NCI-H2081 treated with DMSO at 0.1 percent for 48 hours (cell line): ENCODE measurements around the gene GPNMB.
A peak's percentile ranks its signal among the peaks of the same experiment; 100 is the strongest.

ENCODE experiments used
- DNase-seq: peaks from one replicate; lab custom pipeline; 2025; lab: John Stamatoyannopoulos, UW

GPNMB gene

DNA sequence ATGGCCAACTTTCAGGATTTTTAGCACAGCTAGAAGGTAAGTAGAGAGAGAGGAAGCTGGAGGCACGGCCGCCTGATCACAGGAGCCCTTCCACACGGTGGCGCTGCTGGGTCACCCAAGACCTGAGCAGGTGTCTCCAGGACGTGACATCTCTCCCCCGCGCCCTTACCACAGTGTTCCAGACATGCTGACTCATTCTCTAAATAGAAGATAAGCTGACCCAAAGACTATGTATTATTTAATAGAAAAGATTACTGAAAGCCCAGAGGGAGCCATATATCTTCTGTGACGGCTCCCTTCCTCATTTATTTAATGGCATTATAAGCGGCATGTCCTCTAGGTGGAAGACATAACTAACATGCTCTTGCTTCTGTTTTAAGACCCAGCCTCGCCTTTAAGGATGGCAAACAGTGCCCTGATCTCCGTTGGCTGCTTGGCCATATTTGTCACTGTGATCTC lies 26.6 kb downstream of the GPNMB start:
- DNase-seq, result peak; percentile 92

- no peak for DNase-seq
These were observed 29.3 kb downstream of the GPNMB start for GRCh38 chr7:23275912-23276311.

GRCh38 chr7:23276376-23276775 lies 29.8 kb downstream of the GPNMB start:
- DNase-seq, result no peak

DNA sequence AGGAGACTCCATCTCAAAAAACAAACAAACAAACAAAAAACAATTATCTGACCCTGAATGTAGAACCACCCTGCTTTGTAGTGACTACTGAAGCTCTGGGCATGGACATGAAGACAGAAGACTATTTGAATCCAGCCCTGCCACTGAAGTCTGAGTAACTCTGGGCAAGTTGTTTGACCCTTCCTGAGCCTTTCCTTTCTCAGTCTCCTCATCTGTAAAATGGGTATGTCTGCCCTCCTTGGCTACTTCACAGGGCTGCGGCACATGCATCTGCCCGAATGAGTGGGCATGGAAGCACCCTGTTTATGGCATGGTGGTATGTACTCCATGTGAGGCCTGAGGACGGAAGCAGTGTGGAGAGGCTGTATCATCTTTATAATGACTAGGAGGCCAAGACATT lies 30.4 kb downstream of the GPNMB start:
- DNase-seq, result no peak

- peak; percentile 36 for DNase-seq
These were observed 30.9 kb downstream of the GPNMB start for GRCh38 chr7:23277359-23277989.

GRCh38 chr7:23279819-23280525 lies 33.4 kb downstream of the GPNMB start:
- no peak for DNase-seq

DNA sequence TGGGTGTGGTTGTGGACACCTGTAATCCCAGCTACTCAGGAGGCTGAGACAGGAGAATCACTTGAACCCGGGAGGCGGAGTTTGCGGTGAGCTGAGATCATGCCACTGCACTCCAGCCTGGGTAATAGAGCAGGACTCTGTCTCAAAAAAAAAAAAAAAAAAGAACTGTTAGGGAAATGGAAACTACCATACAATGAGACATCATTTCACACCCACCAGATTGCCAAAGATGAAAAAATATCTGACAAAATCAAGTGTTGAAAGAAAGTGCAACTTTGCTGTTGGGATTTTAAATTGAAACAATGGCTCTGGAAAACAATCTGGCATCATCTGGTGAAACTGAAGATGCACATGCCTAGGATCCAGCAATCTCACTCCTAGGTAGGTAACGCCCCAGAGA lies 36.5 kb downstream of the GPNMB start:
- no peak for DNase-seq

GRCh38 chr7:23284871-23285270 lies 38.3 kb downstream of the GPNMB start:
- DNase-seq, result no peak

DNA sequence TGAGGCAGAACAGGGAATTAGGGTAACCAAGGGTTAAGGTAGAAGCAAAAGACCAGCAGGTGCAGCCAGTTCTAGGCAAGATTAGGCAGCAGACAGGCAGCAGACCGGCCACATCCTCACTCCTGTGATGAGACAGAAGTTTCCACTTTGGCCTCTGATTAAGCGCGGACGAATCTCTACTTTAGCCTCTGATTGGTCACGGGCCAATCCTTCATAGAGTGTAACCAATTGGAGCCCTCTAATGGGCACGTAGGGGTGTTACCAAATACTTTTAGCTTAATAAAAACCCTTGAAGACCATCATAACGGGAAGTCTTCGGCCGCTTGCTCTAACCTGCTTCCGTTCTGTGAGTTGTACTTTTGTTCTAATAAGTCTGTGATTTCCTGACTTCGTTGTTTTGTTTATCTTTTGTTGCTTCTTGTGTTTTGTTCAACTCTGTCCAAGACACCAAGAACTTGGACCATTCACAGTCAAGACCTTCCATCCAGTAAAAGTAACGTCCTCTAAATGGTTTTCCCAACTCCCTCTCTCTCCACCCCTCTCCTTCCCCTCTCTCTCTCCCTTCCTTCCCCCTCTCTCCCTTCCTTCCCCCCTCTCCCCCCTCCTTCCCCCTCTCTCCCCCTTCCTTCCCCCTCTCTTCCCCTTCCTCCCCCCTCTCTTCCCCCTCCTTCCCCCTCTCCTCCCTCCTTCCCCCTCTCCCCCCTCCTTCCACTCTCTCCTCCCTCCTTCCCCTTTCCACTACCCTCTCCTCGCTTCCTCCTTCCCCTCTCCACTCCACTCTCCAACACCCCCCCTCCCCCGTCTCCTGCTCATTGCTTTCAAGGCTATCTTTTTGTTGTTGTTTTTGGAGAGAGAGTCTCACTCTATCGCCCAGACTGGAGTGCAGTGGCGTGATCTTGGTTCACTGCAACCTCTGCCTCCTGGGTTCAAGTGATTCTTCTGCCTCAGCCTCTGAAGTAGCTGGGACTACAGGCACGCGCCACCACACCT lies 39.4 kb downstream of the GPNMB start:
- DNase-seq, result no peak

GRCh38 chr7:23287612-23288011 lies 41.0 kb downstream of the GPNMB start:
- no peak for DNase-seq

- DNase-seq, result no peak
These were observed 44.4 kb downstream of the GPNMB start for GRCh38 chr7:23290993-23291392.

- no peak for DNase-seq
These were observed 45.5 kb downstream of the GPNMB start for GRCh38 chr7:23291957-23292560.

- no peak for DNase-seq
These were observed 46.0 kb downstream of the GPNMB start for GRCh38 chr7:23292623-23293022.

DNA sequence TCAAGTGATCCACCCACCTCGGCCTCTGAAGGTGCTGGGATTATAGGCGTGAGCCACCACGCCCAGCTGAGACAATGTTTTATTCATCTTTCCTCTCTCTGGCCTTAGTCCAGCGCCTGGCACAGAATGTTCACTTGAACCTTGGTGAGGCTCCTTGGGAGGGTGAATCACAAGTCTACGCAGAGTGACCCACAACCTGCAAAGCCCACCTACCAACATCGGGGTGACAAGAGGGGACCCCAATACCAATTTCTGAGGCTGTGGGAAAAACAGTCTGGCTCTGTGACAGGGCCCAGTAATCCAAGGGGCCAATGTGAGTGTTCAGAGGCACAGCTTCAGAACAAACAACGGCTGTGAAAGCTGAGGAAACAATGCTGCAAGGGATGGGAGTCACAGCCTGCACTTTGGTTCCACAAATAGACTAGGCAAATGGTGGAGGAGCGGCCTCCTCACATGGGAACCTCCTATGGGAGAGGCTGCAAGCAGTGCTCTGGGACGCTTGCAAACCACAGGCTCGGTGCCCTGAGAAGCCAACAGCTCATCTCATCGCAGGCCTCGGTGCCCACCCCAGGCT lies 47.0 kb downstream of the GPNMB start:
- DNase-seq, result no peak

- no peak for DNase-seq
These were observed 48.2 kb downstream of the GPNMB start for GRCh38 chr7:23294549-23295400.

DNA sequence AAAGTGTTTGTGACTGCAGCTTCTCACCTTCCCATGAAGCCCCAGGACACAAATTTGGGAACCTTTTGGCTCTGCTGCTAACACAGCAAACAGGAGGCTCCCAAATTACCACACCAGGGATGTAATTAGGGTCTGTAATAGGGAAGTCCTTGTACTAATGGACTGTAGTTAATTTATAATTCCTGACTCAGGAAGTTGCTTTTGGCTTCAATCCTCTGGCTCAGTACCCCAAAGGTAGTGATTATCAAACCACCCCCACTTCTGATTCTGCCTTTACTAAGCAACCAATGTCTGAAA lies 48.8 kb downstream of the GPNMB start:
- peak; percentile 31 for DNase-seq

DNA sequence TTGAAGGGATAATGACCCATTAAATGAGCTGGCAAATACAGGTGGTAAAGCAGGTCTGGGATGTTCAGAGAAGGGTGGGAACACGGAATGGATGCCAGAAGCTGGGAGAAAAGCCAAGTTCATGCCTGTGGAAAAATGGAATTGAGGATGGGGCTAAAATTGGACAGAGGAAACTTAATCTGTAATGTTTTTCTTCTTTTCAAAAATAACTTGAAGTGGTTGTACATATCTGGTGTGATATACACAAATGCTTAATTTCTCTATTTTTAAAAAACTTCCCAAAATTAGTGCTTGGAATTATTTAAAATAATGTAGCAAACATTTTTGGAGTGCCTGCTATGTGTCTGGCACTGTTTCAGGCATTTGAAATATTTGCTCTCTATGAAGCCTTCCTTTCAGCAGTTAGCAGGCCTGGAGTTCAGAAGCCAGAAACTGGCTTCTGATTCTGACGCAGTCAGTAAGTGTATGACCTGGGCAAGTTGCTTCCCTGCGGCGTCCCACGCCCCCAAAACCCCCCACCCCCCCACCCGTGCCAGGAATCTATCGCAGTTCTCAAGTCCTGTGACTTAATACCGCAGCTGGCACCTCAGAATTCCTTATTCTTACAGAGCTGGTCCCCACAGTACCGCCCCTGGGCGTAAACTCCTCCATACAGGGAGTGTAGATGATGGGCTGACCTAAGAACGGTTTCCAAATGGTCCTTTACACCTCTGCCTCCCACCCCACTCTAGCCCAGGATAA lies 51.7 kb downstream of the GPNMB start:
- DNase-seq, result no peak

GRCh38 chr7:23298885-23299769 lies 52.6 kb downstream of the GPNMB start, which contains the start of gene MALSU1:
MALSU1 (plus strand) TSS chr7:23299339; CDS start chr7:23299353, 14 bp downstream.
- peak; percentile 95 for DNase-seq

- no peak for DNase-seq
These were observed 53.3 kb downstream of the GPNMB start for GRCh38 chr7:23299770-23300300.
